HG03442 (cell line): ENCODE results near the gene CLPX.
"Not testable (repeated sequence)": the region's sequence is repeated elsewhere in the genome, so short reads cannot be mapped to it uniquely, and the experiment has no call there.

Experiments
- ATAC-seq: cut with Tn5 transposase; IDR thresholded peaks from one replicate; pipeline ENCODE4 v1.9.1; 2021; ENCODE audit warnings: mild to moderate bottlenecking, moderate library complexity; ENCODE audit not compliant: unreplicated experiment

CLPX gene

DNA sequence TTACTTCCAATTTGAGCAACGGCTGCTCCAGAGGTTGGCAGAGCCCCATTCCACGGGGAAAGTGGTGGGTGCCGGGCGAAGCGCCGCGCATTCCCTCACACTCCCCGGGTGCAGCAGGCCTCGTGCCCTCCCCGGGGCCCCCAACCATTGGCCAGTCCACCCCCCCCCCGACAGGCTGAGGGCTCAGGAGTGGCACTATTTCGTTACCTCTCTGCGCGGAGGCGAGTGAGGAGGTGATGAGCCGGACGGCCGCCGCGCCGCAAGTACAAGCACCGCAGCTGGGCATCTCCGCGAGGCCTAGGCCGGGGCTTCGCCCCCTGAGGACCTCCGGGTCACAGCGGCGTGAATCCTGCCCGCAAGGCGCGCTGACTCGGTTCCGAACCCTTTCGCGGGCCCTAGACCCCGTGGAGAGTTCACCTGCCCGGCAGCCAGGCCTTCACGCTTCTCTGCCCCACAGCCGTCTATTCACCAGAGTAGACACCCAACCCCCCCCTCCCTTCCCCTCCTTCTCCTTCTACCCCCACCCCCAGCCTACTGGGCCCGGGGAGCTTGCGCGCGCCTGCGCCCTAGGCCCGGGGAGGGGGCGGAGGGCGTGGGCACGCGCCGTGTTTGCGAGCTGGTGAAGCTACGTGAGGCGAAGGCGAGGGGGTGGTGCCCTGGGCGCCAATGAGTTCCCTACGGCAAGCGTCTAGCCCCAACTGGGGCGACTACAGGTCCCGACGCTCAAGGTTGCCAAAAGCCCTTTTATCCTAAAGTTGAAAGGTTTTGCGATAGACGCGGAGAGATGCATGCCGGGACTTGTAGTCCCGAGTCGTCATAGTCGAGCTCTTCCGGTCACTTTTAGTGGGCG, at the start of gene CLPX:
TSS of gene CLPX (minus strand) at position 475 of the 850 bp plus-strand sequence. CDS start at position 286, 189 bp downstream.
- ATAC-seq, result peak; percentile 72

DNA sequence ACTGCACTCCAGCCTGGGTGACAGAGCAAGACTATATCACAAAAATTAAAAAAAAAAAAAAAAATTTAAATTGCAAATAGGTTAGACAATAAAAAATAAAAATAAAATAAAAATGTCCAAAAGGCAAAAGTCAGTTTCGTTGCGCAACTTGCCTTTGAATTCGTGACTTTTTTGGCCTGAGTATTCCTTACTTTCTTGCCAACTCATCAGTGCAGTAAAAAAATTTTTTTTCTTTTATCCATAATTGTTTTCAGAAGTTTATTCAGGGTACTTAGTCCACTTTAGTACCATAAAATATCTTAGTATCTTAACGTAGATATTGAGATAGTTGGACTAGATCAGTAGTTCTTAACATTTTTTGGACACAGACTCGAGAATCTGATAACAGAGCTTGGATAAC, 48.6 kb upstream of the CLPX start:
- ATAC-seq, result no peak

DNA sequence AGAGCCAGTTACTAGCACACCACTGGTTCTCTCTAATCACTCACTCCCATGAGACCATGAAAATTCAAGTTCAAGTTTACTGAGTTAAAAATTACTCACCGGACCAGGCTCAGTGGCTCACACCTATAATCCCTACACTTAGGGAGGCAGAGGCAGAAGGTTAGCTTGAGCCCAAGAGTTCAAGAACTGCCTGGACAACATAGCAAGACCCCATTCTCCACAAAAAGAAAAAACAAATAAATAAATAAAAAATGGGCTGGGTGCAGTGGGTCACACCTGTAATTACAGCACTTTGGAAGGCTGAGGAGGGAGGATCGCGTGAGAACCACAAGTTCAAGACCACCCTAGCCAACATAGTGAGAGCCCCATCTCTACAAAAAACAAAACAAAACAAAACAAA, 47.4 kb upstream of the CLPX start:
- ATAC-seq, result no peak

DNA sequence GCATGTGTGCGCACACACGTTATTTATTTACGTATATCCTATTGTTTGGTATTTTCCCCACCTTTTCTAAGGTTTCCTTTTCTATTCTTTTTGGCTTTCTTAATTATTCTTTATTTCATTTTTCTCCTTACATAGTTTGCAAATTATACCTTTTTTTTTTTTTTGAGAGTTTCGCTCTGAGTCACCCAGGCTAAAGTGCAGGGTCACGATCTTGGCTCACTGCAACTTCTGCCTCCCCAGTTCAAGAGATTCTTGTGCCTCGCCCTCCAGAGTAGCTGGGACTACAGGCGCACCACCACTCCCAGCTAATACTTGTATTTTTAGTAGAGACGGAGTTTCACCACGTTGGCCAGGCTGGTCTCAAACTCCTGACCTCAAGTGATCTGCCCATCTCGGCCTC, 46.2 kb upstream of the CLPX start:
- no peak for ATAC-seq

DNA sequence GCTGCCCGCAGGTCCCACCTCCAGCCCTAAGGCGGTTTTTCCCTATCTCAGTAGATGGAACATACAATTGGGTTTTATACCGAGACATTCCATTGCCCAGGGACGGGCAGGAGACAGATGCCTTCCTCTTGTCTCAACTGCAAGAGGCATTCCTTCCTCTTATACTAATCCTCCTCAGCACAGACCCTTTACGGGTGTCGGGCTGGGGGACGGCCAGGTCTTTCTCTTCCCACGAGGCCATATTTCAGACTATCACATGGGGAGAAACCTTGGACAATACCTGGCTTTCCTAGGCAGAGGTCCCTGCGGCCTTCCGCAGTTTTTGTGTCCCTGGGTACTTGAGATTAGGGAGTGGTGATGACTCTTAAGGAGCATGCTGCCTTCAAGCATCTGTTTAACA, 41.8 kb upstream of the CLPX start:
- not testable (repeated sequence) for ATAC-seq

DNA sequence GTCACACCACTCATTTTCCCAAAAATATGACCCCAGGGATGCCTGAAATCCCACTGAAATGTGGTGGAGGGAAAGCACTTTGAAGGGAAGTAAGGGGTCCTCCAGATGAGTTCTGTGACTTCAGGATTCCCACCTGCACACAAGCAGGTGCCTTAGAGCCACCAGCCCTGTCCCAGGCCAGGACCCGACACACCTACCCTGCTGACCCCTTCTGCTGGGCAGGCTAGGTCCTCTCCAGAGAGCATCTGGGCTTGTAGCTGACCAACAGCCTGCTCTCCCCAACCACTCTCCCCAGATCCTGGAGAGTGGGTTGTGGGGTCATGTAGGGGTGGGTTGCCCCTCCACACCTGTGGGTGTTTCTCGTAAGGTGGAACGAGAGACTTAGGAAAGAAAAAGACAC, 41.1 kb upstream of the CLPX start:
- ATAC-seq, result no peak

DNA sequence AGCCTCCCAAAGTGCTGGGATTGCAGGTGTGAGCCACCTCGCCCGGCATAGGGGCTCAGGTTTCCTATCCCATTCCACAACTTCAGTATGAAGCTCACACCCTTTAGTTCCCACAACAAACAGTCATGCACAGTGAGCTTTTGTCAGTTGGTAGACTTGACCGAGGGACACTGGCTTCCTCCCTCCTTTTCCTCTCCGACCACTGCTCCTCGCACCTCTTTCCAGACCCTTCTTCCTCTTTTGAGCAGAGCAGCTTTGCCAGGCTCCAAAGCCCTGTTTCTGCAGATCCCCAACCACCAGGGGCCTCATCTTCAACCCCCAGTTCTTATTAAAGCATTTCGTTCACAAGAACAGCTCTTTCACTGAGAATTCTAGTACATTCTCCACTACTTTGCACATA, 38.9 kb upstream of the CLPX start:
- no peak for ATAC-seq

DNA sequence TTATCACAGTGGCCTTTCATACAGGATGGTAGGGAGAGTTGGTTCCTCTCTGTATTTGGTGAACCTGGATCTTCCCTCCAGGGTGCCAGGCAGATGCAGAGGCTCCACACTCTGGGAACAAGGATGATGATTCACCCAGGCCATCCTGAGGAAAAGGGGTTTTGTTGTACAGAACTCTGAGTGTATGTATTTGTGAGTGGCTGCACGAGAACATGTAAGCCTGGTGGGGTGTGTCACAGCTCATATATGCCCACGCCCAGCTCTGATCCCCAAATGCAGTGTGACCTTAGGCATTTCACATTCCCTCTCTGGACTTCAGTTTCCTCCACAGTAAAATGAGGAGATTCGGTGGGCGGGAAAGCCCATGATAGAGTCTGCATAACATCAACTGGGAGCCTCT, 37.7 kb upstream of the CLPX start:
- ATAC-seq, result no peak

DNA sequence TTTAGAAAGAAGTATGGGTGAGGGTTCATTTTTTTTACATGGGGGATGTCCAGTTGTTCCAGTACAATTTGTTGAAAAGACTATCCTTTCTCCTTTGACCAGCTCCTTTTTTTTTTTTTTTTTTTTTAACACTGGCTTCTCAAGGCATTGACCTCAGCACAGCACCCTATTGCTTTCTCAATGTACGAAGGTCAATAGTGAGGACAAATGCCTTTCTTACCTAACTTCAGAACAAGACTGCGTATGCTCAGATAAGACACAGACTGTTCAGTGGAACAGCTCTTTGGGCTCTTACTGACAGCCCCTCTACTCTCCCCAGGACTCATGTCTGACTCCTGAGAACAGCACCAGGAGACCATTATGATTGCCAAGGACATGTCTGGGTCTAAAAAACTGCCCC, 36.6 kb upstream of the CLPX start:
- no peak for ATAC-seq

DNA sequence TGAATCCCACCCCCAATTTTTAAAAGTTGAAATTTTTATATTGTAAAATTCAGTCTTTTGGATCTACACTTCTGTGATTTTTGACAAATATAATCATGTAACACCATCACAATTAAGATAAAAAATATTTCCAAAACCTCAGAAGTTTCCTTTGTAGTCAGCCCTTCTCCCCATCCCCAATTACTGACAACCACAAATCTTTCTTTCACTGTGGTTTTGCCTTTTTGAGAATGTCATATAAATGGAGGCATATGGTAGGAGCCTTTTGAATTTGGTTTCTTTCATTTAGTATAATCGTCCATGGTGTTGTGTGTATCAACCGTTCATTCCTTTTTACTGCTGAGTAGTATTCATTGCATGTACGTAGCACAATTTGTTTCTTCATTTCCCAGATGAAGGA, 34.0 kb upstream of the CLPX start:
- ATAC-seq, result no peak

DNA sequence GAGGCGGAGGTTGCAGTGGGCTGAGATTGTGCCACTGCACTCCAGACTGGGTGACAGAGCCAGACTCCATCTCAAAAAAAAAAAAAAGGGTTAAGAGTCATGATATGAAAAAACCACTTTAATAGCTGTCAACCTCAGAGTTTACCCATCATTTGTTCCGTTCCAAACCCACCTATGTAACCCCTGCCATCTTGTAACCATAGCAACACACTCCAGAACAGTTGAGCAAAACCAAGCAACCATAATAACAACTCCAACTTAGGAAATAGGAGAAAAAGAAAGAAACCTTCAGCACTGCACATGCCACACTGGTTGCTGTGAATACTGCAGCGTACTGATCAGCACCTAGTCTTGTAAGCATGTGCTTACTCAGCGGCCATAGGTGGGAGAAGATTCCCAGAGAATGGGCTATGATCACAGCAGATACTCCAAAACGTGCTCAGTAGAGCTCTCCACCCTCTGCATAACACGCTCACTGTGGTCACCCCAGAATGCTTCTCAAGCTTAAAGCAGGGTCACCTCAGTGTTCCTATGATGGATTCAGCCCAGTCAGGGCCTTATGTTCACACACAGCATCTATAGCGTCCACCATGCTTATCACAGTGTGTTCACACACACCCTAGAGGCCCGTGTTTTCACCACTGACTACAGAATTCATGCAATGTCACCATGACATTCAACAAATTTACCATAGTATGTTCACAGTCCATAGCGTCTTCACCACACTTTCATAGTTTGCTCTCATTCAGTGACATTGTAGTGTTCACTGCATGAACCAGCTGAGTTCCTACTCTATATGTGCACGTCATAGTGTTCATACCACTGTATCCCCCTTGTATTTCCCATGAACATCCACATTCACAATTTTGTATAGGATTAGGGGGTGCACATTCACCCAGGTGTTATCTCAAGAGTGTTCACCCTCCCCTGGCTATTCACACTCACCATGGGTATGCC, 32.7 kb upstream of the CLPX start:
- no peak for ATAC-seq

DNA sequence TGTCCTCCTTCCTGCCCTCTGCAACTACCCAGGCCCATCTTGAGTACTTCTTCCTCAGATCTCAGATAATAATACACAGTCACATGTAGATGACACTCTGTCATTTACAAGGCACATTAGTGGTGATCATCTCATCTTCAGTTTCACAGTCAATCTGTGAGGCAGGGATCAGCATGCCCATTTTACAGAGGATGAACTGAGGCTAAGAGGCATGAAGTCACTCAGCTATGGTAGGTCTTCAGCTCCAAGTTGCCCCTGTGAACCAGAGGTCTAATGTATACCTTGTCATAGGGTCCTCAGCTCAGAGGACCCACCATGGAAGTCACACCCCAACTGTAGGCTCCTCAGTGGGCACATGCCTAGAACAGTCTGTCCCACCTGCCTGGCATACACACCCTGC, 30.4 kb upstream of the CLPX start:
- no peak for ATAC-seq

DNA sequence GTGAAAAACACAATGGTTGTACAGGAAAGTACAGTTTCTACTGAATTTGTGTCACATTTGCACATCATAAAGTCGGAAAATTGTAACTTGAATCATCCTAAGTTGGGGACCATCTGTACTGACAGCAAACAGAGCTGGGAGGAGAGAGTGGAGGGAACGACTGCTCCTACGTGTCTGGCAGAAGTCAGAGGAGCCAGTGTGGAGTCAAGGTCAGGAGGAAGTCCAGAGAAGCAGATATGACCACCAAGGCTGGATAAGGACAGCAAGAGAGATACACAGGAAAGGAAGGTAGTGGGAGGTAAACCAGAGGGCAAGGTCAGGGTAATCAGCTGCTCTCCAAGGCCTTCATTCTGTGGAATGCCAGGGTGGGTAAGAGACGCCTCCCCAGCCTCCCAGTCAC, 28.9 kb upstream of the CLPX start:
- ATAC-seq, result no peak

DNA sequence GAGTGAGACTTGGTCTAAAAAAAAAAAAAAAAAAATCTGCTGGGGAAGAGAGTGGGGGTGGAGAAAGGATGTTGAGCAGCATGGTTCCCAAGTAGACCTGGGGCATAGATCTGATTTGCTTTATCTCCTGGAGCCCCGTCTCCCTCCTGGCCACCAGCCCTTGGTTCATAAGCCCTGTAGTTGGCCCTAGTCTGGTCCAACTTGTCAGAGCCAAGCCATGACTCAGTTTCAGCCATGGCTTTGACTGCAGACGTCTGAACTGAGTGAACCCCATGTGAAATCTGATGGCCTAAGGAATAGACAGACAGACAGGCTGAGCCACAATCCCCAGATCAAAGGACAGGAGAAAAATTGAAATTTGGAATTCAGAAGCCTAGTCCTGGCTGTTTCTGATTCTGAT, 28.1 kb upstream of the CLPX start:
- ATAC-seq, result no peak

DNA sequence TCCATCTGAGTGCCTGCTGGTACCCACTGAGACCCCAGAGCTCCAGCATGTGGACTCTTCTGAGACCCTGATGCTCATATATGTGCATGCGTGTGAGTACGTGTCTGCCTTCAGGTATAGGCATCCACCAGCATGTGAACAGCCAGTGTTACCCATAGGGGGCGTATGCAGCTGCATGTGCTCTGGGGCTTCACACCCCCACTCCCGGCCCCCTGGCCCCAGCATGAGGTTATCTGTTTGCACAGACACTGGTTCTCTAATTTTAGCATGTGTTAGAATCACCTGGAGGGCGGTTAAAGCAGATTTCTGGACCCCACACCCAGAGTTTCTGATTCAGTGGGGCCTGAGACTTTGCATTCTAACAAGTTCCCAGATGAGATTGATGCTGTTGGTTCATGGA, 27.0 kb upstream of the CLPX start:
- ATAC-seq, result no peak

DNA sequence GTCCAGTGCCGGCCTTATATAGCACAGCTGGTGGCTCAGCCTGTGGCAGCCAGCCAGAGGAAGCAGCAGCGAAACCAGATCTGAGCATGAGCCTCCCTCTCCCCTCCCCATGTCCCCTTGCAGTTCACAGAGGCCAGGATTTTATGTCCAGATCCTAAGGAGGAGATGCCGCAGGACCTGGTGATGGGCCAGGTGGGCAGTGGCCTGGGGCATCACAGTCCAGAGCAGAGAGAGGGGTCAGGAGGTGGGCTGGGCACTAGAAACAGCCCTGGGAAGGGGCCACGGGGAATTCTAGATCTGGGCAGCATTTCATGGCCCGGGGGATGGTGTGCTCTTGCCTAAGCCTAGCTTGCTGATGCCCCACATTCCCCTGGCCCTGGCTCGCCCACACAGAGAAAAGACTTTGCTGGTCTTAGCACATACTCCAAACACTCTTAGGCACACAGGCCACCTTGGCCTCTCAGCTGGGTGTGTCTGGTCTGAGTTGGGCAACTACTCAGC, 26.4 kb upstream of the CLPX start:
- no peak for ATAC-seq

DNA sequence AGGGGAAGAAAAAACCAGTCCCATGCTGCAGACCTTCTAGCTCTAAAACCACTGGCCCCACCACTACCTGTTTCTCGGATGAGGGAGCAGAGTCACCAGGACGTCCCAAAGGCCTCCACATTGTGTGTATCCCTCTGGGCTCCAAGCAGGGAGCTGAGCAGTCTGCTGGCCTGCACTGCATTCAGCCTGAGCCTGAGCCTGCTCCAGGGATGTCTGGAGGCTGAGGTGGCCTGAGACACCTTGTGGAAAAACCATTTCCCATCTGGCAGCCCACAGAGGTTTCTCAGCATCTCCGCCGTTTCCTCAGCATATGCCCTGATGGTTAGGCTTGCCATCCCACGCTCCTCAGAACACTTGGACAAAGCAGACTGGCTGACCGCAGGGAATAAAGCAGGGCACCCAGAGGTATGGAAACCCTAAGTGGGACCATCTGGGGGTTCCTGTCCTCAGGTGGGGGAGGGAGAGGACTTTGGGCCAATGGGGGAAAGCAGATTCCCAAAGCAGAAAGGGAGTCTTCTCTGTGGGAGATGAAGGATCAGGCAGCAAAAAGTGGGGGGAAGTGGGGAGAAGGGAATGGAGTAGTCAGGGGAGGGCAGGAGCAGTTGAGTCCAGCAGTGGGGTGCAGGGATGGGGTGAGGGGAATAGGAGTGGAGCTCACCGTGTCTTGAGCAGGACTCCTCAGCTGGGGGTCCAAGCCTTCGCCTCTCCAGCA, 25.8 kb upstream of the CLPX start, which contains the start of gene CILP:
TSS of gene CILP (minus strand) at position 704 of the 712 bp plus-strand sequence. CDS start 1,718 bp downstream, outside the sequence.
- ATAC-seq, result no peak

DNA sequence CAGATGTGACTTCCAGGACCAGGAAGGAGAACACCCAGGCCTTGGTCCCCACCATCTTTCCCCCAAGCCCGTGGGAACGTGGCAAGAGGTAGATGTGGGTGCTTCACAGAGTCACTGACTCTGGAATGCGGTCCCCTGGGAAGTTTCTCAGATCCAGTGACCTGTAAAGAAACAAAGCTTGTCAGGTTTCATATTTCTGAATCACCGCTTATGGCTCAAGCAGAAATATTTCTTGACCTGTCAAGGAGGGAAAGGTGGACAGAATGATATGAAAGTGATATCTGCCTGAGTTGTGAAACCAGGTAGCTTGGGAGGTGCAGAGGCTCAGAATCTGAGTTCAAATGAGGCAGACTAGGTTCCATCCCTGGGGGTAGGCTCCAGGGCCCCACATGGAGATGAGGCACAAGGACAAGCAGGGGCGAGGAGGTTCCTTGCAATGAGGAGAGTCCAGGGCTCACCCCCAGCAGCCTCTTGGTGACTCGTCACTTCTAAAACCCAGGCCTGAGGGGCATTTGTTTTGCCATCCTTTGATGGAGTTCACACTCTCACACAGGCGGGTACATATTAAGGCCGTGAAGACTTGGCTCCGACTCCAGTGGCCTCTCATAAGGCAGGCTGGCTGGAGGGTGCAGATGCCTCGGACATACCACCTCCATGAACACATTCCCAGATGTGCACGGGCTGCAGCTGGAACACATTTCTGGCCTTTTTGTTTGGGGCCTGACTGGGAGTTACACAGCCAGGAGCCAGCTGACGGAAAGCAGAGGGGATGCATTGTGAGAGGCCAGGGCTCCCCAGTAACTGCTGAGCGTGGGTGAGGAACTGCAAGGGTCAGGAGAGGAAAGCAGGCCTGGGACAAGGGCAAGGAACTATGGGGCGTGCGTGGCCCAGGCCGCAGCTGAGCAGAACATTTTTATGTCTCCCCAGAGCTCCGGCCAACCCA, 24.8 kb upstream of the CLPX start:
- no peak for ATAC-seq

DNA sequence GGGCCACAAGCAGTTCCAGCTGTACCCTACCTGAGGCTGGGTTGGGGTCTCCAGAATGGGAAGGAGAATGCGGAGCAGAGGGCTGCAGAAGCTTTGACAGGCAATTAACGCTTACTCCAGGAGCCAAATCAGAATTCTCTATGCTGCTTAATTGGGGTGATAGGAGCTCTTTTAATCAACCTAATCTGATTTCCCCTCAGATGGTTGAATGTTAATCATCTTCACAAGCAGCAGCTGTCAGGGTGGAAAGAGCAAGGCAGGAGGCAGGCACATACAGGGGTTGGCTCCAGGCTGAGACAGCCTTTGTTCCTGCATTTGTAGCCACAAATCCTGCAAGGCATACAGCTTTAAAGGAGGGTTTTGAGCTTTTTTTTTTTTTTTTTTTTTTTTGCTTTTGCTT, 23.5 kb upstream of the CLPX start:
- ATAC-seq, result no peak
